ENCODE measurements around the gene PHPT1.
A peak's percentile ranks its signal among the peaks of the same experiment; 100 is the strongest.
"Not testable (repeated sequence)": the region's sequence is repeated elsewhere in the genome, so short reads cannot be mapped to it uniquely, and the experiment has no call there.

Gene PHPT1

GRCh38 chr9:136857581-136858412 lies 8.6 kb downstream of the PHPT1 start:
- Mint-ChIP-seq H3K4me3 (no peak overlapping the region), H3K9me3 (ENCODE audit: low read depth) (no peaks in the 10 kb centered on the region), H3K27me3 (no peaks in the 10 kb centered on the region), H3K36me3 (no peaks in the 10 kb centered on the region), H3K4me1 (ENCODE audit: low read depth) (no peaks in the 10 kb centered on the region), H3K27ac (no peak overlapping the region)

DNA sequence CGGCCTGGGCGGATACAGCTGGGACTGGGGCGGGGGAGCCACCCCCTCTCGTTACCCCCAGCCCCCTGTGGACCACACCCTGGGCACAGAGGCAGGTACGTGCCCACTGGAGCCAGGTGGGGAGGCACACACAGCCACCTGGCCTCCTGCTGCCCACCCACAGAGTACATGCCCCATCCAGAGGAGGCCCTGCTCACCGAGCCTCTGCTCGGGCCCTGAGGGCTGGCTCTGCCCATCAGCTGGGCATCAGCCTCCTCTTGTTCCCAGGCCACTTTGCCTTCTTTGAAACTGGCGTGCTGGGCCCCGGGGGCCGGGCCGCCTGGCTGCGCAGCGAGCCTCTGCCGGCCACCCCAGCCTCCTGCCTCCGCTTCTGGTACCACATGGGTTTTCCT lies 9.2 kb downstream of the PHPT1 start:
- H3K27ac Mint-ChIP-seq = no peak overlapping the region
- no peak overlapping the region for H3K4me3 Mint-ChIP-seq
- no peaks in the 10 kb centered on the region for H3K9me3 Mint-ChIP-seq (ENCODE audit: low read depth)
- no peaks in the 10 kb centered on the region for H3K36me3 Mint-ChIP-seq
- no peaks in the 10 kb centered on the region for H3K4me1 Mint-ChIP-seq (ENCODE audit: low read depth)
- no peaks in the 10 kb centered on the region for H3K27me3 Mint-ChIP-seq

- Mint-ChIP-seq H3K4me3 (no peak overlapping the region), H3K27me3 (no peaks in the 10 kb centered on the region), H3K9me3 (ENCODE audit: low read depth) (no peaks in the 10 kb centered on the region)
Measured at GRCh38 chr9:136858844-136859757, 9.9 kb downstream of the PHPT1 start.

GRCh38 chr9:136860529-136860928 lies 11.3 kb downstream of the PHPT1 start:
- Mint-ChIP-seq H3K4me3 (no peak overlapping the region), H3K27me3 (no peaks in the 10 kb centered on the region), H3K9me3 (ENCODE audit: low read depth) (no peaks in the 10 kb centered on the region), H3K27ac (peak overlapping the region; percentile 38), H3K4me1 (ENCODE audit: low read depth) (peaks cover 10% of the 10 kb centered on the region), H3K36me3 (no peaks in the 10 kb centered on the region)

More at GRCh38 chr9:136858844-136859757, 9.9 kb downstream of the PHPT1 start:
- Mint-ChIP-seq H3K36me3 (no peaks in the 10 kb centered on the region), H3K4me1 (ENCODE audit: low read depth) (peaks cover 4% of the 10 kb centered on the region), H3K27ac (no peak overlapping the region)

DNA sequence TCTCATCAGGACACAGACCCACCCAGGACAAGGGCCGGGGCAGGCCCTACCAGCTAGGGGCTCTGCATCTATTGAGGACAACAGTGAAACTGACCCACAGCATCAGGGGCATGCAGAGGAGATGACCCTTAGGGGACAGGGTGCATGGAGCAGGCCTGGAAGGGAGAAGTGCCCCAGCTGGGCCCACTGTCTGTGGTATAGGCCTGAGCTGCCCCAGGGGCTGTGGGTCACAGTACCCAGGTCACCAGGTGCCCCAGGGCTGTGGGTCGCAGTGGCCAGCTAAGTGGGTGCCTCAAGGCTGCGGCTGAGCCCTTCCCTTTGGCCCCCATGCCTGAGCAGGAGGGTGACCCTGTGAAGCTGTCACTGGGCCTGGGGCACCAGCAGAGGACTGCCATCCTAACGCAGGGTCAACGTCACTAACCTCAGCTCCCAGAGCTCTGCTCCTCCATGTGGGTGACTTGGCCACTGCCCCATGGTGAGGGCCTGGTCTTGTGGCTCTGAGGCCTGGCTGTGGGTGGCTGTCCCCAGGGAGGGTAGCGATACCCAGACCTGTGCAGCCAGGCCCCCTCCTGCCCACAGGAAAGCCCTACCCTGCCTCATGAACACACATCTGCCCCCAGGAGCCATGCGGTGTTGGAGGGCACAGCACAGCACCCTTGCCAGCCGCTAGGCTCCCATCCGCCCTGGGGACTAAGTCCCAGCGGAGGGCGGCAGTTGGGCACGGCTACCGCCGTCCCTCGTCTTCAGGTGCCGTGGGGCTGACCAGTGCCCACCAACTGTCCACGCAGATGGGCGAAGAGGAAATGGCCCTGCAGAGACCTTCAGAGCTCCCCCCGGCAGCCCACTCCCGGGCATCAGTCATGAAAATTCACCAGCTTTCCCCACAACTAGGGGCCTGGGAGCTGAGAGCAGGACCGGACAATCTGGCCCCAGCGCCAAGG lies 12.0 kb downstream of the PHPT1 start:
- Mint-ChIP-seq H3K9me3 (ENCODE audit: low read depth) (no peaks in the 10 kb centered on the region), H3K36me3 (no peaks in the 10 kb centered on the region), H3K27me3 (no peaks in the 10 kb centered on the region), H3K27ac (no peak overlapping the region), H3K4me3 (no peak overlapping the region), H3K4me1 (ENCODE audit: low read depth) (peaks cover 10% of the 10 kb centered on the region)

DNA sequence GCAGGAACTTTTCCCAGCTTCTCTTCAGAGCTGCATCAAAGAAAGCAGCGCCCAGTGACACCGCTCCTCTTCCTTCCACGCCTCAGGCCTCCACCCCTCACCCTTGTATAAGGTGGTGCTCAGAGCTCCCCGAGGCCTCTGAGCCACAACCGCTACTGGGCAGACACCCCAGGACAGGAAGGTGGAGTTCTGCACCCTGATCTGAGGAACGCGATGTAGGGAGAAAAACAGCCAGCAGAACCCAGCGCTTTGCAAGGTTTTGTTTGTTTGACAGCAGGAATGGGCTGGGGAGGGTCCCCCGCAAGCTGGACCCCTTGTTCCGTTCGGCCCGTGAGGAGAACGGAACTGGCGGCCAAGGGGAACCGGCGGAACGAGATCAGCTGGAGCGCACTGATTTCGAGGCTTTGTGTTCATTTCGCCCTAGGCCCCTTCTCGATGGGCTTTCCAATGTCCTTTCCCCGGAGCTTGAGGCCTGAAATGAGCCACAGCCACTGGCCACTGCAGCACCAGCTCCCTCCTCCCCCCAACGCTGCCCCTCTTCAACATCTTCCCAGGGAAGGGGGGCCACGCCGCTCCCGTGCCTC lies 12.8 kb downstream of the PHPT1 start:
- no peak overlapping the region for H3K4me3 Mint-ChIP-seq

GRCh38 chr9:136862849-136863622 lies 13.8 kb downstream of the PHPT1 start:
- H3K9me3 Mint-ChIP-seq (ENCODE audit: low read depth) = no peaks in the 10 kb centered on the region
- H3K4me3 Mint-ChIP-seq = no peak overlapping the region
- peaks cover 13% of the 10 kb centered on the region for H3K4me1 Mint-ChIP-seq (ENCODE audit: low read depth)
- no peaks in the 10 kb centered on the region for H3K27me3 Mint-ChIP-seq
- H3K36me3 Mint-ChIP-seq = no peaks in the 10 kb centered on the region
- no peak overlapping the region for H3K27ac Mint-ChIP-seq

More for the DNA sequence above, 12.8 kb downstream of the PHPT1 start:
- H3K27me3 Mint-ChIP-seq = no peaks in the 10 kb centered on the region
- H3K27ac Mint-ChIP-seq = no peak overlapping the region
- H3K4me1 Mint-ChIP-seq (ENCODE audit: low read depth) = peaks cover 10% of the 10 kb centered on the region
- H3K9me3 Mint-ChIP-seq (ENCODE audit: low read depth) = no peaks in the 10 kb centered on the region
- H3K36me3 Mint-ChIP-seq = no peaks in the 10 kb centered on the region

DNA sequence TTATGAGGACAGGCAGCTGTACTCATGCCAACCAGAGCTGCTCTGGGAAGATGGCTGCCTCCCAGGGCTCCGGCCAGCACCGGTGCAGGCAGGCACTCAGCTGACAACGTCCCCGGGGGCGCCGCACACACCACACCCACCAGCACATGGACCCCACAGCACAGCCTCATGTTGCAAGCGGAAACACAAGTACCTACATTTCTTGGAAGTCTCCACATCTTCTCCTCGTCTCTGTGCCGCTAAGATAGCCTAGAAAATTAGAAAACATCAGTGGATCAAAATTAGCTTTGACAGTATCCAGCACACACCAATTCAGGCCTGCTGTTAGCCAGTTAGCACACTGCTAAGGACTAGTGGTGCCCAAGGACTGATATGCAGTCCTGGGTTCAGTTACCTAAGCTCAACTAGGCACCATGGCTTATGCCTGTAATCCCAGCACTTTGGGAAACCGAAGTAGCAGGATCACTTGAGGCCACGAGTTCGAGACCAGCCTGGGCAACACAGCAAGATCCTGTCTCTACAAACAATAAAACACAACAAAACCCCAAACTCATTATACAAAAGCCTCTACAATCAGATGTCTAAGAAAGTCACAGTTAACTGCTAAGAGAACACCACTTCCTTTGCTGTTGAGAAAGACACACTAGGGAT lies 14.5 kb downstream of the PHPT1 start:
- H3K4me3 Mint-ChIP-seq = no peak overlapping the region
- H3K36me3 Mint-ChIP-seq = no peaks in the 10 kb centered on the region
- no peaks in the 10 kb centered on the region for H3K9me3 Mint-ChIP-seq (ENCODE audit: low read depth)
- H3K4me1 Mint-ChIP-seq (ENCODE audit: low read depth) = peaks cover 14% of the 10 kb centered on the region
- H3K27me3 Mint-ChIP-seq = no peaks in the 10 kb centered on the region
- H3K27ac Mint-ChIP-seq = no peak overlapping the region

GRCh38 chr9:136865041-136865767 lies 16.0 kb downstream of the PHPT1 start:
- no peaks in the 10 kb centered on the region for H3K36me3 Mint-ChIP-seq
- no peaks in the 10 kb centered on the region for H3K9me3 Mint-ChIP-seq (ENCODE audit: low read depth)
- H3K4me1 Mint-ChIP-seq (ENCODE audit: low read depth) = peaks cover 16% of the 10 kb centered on the region
- peak overlapping the region; percentile 83 for H3K4me3 Mint-ChIP-seq
- no peaks in the 10 kb centered on the region for H3K27me3 Mint-ChIP-seq
- peak overlapping the region; percentile 34 for H3K27ac Mint-ChIP-seq

GRCh38 chr9:136865768-136866103 lies 16.5 kb downstream of the PHPT1 start:
- Mint-ChIP-seq H3K4me1 (ENCODE audit: low read depth) (peaks cover 16% of the 10 kb centered on the region), H3K36me3 (no peaks in the 10 kb centered on the region), H3K27ac (no peak overlapping the region), H3K27me3 (no peaks in the 10 kb centered on the region), H3K9me3 (ENCODE audit: low read depth) (no peaks in the 10 kb centered on the region), H3K4me3 (peak overlapping the region; percentile 83)

DNA sequence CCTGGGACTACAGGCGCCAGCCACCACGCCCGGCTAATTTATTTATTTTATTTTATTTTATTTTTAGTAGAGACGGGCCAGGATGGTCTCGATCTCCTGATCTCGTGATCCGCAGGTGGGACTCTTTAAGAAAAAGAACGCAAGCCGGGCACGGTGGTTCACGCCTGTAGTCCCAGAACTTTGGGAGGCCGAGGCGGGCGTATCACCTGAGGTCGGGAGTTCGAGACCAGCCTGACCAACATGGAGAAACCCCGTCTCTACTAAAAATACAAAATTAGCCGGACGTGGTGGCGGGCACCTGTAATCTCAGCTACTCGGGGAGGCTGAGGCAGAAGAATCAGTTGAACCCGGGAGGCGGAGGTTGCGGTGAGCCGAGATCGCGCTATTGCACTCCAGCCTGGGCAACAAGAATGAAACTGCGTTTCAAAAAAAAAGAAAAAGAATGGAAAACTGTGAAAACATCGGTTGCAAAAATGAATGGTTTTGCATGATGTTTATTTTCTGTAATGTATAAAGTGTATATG lies 17.8 kb downstream of the PHPT1 start:
- Mint-ChIP-seq H3K4me3 (peak overlapping the region; percentile 71), H3K4me1 (ENCODE audit: low read depth) (peaks cover 16% of the 10 kb centered on the region), H3K27ac (peak overlapping the region; percentile 46)
- not testable (repeated sequence) for H3K9me3 Mint-ChIP-seq (ENCODE audit: low read depth); H3K27me3 Mint-ChIP-seq; H3K36me3 Mint-ChIP-seq

- H3K4me1 Mint-ChIP-seq (ENCODE audit: low read depth) = peaks cover 16% of the 10 kb centered on the region
- H3K27me3 Mint-ChIP-seq = no peaks in the 10 kb centered on the region
- peak overlapping the region; percentile 46 for H3K27ac Mint-ChIP-seq
- H3K36me3 Mint-ChIP-seq = no peaks in the 10 kb centered on the region
- H3K9me3 Mint-ChIP-seq (ENCODE audit: low read depth) = no peaks in the 10 kb centered on the region
- H3K4me3 Mint-ChIP-seq = peak overlapping the region; percentile 71
Measured at GRCh38 chr9:136867480-136867879, 18.3 kb downstream of the PHPT1 start.

DNA sequence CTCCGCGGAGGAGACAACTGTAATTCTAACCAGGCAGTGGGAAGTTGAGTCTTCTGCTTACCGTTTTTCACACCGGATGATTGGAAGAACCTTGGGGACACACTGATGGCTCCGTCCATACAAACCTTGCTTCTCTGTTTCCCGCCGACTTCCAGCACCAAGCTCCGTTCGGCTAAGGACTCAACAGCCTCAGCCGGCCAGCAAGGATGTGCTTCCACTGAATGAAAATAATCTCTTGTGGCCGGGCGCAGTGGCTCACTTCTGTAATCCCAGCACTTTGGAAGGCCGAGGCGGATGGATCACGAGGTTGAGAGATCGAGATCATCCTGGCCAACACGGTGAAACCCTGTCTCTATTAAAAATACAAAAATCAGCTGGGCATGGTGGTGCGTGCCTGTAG lies 18.7 kb downstream of the PHPT1 start:
- Mint-ChIP-seq H3K4me3 (peak overlapping the region; percentile 71), H3K4me1 (ENCODE audit: low read depth) (peaks cover 16% of the 10 kb centered on the region), H3K36me3 (no peaks in the 10 kb centered on the region), H3K27ac (no peak overlapping the region), H3K9me3 (ENCODE audit: low read depth) (no peaks in the 10 kb centered on the region), H3K27me3 (no peaks in the 10 kb centered on the region)

Measured in activated naive CD8-positive, alpha-beta T cell (primary cell).